HepG2 (cell line): ENCODE measurements around the gene TSACC. TPM values are rescaled to one million over a fixed set of nuclear protein-coding genes. Genes with fewer than 3 reads are reported as not detected.

Experiments
- AHR ChIP-seq: IDR thresholded peaks from 2 replicates; pipeline ENCODE4 v1.6.1; 2018; ENCODE audit warnings: missing genetic modification reagents, missing compliant biosample characterization
- GABPB1 ChIP-seq: IDR thresholded peaks from 2 replicates; pipeline ENCODE4 v1.6.1; 2016; ENCODE audit warnings: mild to moderate bottlenecking, missing genetic modification reagents, moderate library complexity, missing compliant biosample characterization
- KDM2A ChIP-seq: sonication (generic); formaldehyde crosslinking; IDR thresholded peaks from 2 replicates; pipeline ENCODE4 v1.4.0; 2020; ENCODE audit warnings: low read depth, missing genetic modification reagents, borderline replicate concordance
- KLF6 ChIP-seq: IDR thresholded peaks from 2 replicates; pipeline ENCODE4 v1.8.0; 2016; ENCODE audit warnings: missing biosample characterization, missing genetic modification reagents
- POLR2A ChIP-seq, 2 experiments: IDR thresholded peaks; 2 replicates each; pipeline ENCODE4 v1.6.1; 2011; ENCODE audit warnings: low read depth in 2 of 2, low read length in 2 of 2, mild to moderate bottlenecking in 1 of 2, moderate library complexity in 1 of 2; ENCODE audit not compliant: insufficient read depth in 1 of 2
- RAD51 ChIP-seq: fragments of 450-650 bp; IDR thresholded peaks from 2 replicates; pipeline ENCODE4 v1.6.1; 2016; ENCODE audit warnings: borderline replicate concordance
- SKI ChIP-seq: fragments of 450-650 bp; IDR thresholded peaks from one replicate; pipeline ENCODE4 v1.6.1; 2018; ENCODE audit warnings: mild to moderate bottlenecking; ENCODE audit not compliant: partially characterized antibody
- TARDBP ChIP-seq: sonication (generic); formaldehyde crosslinking; IDR thresholded peaks from 2 replicates; pipeline ENCODE4 v1.8.0; 2022; ENCODE audit warnings: mild to moderate bottlenecking, missing genetic modification reagents
- ZNF235 ChIP-seq: sonication (generic); formaldehyde crosslinking; IDR thresholded peaks from 2 replicates; pipeline ENCODE4 v1.8.1; 2023; ENCODE audit warnings: mild to moderate bottlenecking, missing genetic modification reagents, borderline replicate concordance
- ZNF263 ChIP-seq: sonication (generic); formaldehyde crosslinking; IDR thresholded peaks from 2 replicates; pipeline ENCODE4 v1.4.0; 2020; ENCODE audit warnings: missing genetic modification reagents
- ZNF546 ChIP-seq: sonication (generic); formaldehyde crosslinking; conservative IDR thresholded peaks from 2 replicates; pipeline ENCODE4 v1.8.1; 2023; ENCODE audit warnings: mild to moderate bottlenecking, missing genetic modification reagents
- ZNF644 ChIP-seq: IDR thresholded peaks from 2 replicates; pipeline ENCODE4 v1.6.1; 2016; ENCODE audit warnings: low read depth
- ZNF768 ChIP-seq: sonication (generic); formaldehyde crosslinking; IDR thresholded peaks from 2 replicates; pipeline ENCODE4 v1.4.0; 2020; ENCODE audit warnings: missing genetic modification reagents
- polyA plus RNA-seq, 8 experiments: library from polyadenylated mRNA; depleted of rRNA in 3 of 8; stranded (reverse) in 7 of 8; unstranded in 1 of 8; fragments of >200 nt; fragmentation: Illumina TruSeq in 4 of 8; extraction: Trizol in 4 of 8; gene quantifications; 2 replicates each; pipeline versions ENCODE4 v1.2.1 to v1.2.3, GENCODE V29; 2011 to 2016; ENCODE audit warnings: low read depth in 4 of 8, missing spikeins in 1 of 8, mixed read lengths in 1 of 8; ENCODE audit not compliant: insufficient read depth in 1 of 8
- total RNA-seq, 5 experiments: library from RNA; depleted of rRNA; stranded (reverse); fragments of >200 nt; fragmentation: Illumina TruSeq; extraction: Trizol; gene quantifications; 2 replicates each; pipeline ENCODE4 v1.2.3, GENCODE V29; 2016; ENCODE audit warnings: low read depth in 1 of 5
- TF ChIP-seq, protein P1 (sequence below): sonication (generic); formaldehyde crosslinking; IDR thresholded peaks from 2 replicates; pipeline ENCODE4 v1.4.0; 2020; ENCODE audit warnings: missing genetic modification reagents, borderline replicate concordance
- TF ChIP-seq, protein P2 (sequence below), 2 experiments: sonication (generic) in 1 of 2; formaldehyde crosslinking in 1 of 2; IDR thresholded peaks; 2 replicates each; pipeline versions ENCODE4 v1.4.0 to v1.6.1; 2018 to 2020; ENCODE audit warnings: missing genetic modification reagents in 2 of 2, borderline replicate concordance in 1 of 2, low read depth in 1 of 2, mild to moderate bottlenecking in 1 of 2, missing biosample characterization in 1 of 2
- TF ChIP-seq, protein P3 (sequence below): sonication (generic); formaldehyde crosslinking; IDR thresholded peaks from 2 replicates; pipeline ENCODE4 v1.4.0; 2020; ENCODE audit warnings: mild to moderate bottlenecking, missing genetic modification reagents, borderline replicate concordance
- TF ChIP-seq, protein P4 (sequence below): sonication (generic); formaldehyde crosslinking; IDR thresholded peaks from 2 replicates; pipeline ENCODE4 v1.5.1; 2020; ENCODE audit warnings: missing genetic modification reagents, mild to moderate bottlenecking, borderline replicate concordance

TSACC gene
- total and polyA plus RNA-seq, 2 of the 13 experiments (the other 11 are each of a cell fraction or from before 2014, with no cell fraction given): 1.5 to 2.6 TPM

DNA sequence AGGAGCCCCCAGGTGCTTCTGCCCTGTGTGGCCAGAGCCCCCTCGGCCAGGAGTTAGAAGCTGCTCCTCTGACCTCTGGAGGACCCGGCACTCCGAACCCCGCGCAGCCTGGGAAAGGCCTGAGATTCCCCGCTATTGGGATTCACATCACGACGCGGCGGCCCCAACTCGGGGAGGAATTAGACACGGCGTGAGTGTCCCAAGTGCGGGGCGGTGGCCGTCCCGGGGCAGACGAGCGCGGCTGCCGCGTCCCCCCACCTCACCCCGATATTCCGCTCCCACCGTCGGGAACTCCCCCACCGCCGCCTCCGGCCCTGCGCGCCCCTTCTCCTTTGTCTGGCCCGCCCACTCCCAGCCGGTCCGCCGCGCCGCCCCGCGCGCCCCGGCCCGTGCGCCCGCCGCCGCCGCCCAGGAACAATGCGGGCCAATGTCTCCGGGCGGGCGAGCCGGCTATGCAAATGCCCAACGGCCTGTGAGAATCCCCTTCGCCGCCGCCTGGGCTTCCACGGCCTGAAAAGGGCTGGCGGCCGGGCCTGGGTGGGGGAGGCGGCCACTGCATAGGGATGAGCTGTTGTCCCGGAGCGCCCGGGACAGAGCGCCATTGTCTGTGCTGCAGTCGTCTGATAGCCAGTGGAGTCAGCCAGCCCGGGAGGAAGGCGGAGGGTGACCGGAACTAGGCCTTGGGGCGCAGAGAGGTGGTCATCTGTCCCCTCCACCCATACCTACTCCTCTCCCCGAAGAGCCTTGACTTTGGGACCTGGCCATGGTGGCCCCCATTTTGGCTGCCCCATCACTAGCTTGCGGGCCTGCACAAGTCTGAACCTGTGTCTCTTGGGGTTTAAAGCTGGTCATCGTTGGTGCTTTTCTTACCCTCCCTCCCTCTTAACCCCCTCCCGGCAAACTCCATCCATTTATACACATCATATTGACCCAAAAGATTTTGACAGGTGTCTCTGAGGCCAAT is 50.1 kb downstream of the TSACC start (continued):
- TF ChIP-seq ZNF644 (CRISPR knock-in tag) (0 out of 2 replicates have a peak, but pooled peaks have one; percentile 19), KDM2A (peak; percentile 34; the same call in 1 of the 2 replicates), ZNF235 (no peak), ZNF546 (CRISPR knock-in tag) (no peak), KLF6 (0 out of 2 replicates have a peak, but pooled peaks have one; percentile 13), ZNF263 (peak; percentile 40; the same call in 1 of the 2 replicates), ZNF768 (CRISPR knock-in tag) (peak; percentile 1; the same call in 1 of the 2 replicates), TARDBP (0 out of 2 replicates have a peak, but pooled peaks have one; percentile 33), GABPB1 (CRISPR knock-in tag) (peak; percentile 48), AHR (no peak), SKI (peak; percentile 69), RAD51 (no peak), POLR2A (IDR thresholded peaks at IDR 0.05; ENCODE audit: insufficient read depth in 1 of 2, low read depth in 2 of 2, low read length in 2 of 2) (0 out of 4 replicates have a peak, but pooled peaks of 1 of the 2 experiments have one; percentile 21)
- TF ChIP-seq, protein P1, sequence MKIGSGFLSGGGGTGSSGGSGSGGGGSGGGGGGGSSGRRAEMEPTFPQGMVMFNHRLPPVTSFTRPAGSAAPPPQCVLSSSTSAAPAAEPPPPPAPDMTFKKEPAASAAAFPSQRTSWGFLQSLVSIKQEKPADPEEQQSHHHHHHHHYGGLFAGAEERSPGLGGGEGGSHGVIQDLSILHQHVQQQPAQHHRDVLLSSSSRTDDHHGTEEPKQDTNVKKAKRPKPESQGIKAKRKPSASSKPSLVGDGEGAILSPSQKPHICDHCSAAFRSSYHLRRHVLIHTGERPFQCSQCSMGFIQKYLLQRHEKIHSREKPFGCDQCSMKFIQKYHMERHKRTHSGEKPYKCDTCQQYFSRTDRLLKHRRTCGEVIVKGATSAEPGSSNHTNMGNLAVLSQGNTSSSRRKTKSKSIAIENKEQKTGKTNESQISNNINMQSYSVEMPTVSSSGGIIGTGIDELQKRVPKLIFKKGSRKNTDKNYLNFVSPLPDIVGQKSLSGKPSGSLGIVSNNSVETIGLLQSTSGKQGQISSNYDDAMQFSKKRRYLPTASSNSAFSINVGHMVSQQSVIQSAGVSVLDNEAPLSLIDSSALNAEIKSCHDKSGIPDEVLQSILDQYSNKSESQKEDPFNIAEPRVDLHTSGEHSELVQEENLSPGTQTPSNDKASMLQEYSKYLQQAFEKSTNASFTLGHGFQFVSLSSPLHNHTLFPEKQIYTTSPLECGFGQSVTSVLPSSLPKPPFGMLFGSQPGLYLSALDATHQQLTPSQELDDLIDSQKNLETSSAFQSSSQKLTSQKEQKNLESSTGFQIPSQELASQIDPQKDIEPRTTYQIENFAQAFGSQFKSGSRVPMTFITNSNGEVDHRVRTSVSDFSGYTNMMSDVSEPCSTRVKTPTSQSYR (CRISPR knock-in tag): no peak
- TF ChIP-seq, protein P2, sequence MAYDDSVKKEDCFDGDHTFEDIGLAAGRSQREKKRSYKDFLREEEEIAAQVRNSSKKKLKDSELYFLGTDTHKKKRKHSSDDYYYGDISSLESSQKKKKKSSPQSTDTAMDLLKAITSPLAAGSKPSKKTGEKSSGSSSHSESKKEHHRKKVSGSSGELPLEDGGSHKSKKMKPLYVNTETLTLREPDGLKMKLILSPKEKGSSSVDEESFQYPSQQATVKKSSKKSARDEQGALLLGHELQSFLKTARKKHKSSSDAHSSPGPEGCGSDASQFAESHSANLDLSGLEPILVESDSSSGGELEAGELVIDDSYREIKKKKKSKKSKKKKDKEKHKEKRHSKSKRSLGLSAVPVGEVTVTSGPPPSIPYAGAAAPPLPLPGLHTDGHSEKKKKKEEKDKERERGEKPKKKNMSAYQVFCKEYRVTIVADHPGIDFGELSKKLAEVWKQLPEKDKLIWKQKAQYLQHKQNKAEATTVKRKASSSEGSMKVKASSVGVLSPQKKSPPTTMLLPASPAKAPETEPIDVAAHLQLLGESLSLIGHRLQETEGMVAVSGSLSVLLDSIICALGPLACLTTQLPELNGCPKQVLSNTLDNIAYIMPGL (CRISPR knock-in tag; IDR thresholded peaks at IDR 0.05; ENCODE audit: borderline replicate concordance in 1 of 2, low read depth in 1 of 2): no peak
- TF ChIP-seq, protein P3, sequence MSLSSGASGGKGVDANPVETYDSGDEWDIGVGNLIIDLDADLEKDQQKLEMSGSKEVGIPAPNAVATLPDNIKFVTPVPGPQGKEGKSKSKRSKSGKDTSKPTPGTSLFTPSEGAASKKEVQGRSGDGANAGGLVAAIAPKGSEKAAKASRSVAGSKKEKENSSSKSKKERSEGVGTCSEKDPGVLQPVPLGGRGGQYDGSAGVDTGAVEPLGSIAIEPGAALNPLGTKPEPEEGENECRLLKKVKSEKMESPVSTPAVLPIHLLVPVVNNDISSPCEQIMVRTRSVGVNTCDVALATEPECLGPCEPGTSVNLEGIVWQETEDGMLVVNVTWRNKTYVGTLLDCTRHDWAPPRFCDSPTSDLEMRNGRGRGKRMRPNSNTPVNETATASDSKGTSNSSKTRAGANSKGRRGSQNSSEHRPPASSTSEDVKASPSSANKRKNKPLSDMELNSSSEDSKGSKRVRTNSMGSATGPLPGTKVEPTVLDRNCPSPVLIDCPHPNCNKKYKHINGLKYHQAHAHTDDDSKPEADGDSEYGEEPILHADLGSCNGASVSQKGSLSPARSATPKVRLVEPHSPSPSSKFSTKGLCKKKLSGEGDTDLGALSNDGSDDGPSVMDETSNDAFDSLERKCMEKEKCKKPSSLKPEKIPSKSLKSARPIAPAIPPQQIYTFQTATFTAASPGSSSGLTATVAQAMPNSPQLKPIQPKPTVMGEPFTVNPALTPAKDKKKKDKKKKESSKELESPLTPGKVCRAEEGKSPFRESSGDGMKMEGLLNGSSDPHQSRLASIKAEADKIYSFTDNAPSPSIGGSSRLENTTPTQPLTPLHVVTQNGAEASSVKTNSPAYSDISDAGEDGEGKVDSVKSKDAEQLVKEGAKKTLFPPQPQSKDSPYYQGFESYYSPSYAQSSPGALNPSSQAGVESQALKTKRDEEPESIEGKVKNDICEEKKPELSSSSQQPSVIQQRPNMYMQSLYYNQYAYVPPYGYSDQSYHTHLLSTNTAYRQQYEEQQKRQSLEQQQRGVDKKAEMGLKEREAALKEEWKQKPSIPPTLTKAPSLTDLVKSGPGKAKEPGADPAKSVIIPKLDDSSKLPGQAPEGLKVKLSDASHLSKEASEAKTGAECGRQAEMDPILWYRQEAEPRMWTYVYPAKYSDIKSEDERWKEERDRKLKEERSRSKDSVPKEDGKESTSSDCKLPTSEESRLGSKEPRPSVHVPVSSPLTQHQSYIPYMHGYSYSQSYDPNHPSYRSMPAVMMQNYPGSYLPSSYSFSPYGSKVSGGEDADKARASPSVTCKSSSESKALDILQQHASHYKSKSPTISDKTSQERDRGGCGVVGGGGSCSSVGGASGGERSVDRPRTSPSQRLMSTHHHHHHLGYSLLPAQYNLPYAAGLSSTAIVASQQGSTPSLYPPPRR (CRISPR knock-in tag): no peak
- TF ChIP-seq, protein P4, sequence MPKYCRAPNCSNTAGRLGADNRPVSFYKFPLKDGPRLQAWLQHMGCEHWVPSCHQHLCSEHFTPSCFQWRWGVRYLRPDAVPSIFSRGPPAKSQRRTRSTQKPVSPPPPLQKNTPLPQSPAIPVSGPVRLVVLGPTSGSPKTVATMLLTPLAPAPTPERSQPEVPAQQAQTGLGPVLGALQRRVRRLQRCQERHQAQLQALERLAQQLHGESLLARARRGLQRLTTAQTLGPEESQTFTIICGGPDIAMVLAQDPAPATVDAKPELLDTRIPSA (CRISPR knock-in tag): 0 out of 2 replicates have a peak, but pooled peaks have one; percentile 27
